ENCODE measurements around the gene DDX24. TPM values are rescaled to one million over a fixed set of nuclear protein-coding genes. Genes with fewer than 3 reads are reported as not detected.

The DDX24 gene
- total RNA-seq, 1 experiment from 2014 or later = 40.4 TPM

DNA sequence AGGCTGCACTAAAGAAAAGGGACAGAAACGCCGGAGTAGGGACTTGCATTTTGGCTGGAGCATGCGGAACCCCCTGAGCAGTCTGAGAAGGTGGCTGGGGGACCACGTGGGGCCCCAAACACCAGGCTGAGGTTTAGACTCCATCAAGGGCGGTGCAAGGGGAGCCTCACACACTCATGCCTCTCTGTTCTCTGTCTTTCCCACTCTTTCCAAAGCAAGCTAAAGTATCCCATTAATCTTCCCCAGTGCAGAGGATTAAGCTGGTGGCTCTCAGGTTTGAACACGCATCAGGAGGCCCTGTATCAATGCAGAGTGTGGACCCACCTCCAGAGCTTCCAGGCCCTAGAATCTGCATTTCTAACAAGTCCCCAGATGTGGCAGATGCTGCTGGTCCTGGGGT lies 70.4 kb downstream of the DDX24 start:
- Histone ChIP-seq H3K9me2 (ENCODE audit: insufficient read depth) (no peaks in the 10 kb centered on the region), H2AFZ (no peak overlapping the region), H3K36me3 (ENCODE audit: low read depth) (no peaks in the 10 kb centered on the region), H3K4me2 (no peak overlapping the region), H3K79me2 (ENCODE audit: low read depth) (no peaks in the 10 kb centered on the region), H3K27ac (no peak overlapping the region), H3K27me3 (ENCODE audit: insufficient read depth, low read depth) (no peaks in the 10 kb centered on the region), H3F3A (ENCODE audit: insufficient read depth, low read depth) (no peaks in the 10 kb centered on the region), H4K20me1 (ENCODE audit: insufficient read depth) (no peaks in the 10 kb centered on the region), H3K4me3 (no peak overlapping the region), H3K9me3 (ENCODE audit: insufficient read depth, low read depth) (no peaks in the 10 kb centered on the region), H3K4me1 (replicated peaks; ENCODE audit: insufficient read depth) (no peaks in the 10 kb centered on the region; the same call in 1 of the 2 replicates)
- intact Hi-C loops (cut with micrococcal nuclease; ENCODE audit: unreplicated experiment) = no loop called here
- TF ChIP-seq, protein P1, sequence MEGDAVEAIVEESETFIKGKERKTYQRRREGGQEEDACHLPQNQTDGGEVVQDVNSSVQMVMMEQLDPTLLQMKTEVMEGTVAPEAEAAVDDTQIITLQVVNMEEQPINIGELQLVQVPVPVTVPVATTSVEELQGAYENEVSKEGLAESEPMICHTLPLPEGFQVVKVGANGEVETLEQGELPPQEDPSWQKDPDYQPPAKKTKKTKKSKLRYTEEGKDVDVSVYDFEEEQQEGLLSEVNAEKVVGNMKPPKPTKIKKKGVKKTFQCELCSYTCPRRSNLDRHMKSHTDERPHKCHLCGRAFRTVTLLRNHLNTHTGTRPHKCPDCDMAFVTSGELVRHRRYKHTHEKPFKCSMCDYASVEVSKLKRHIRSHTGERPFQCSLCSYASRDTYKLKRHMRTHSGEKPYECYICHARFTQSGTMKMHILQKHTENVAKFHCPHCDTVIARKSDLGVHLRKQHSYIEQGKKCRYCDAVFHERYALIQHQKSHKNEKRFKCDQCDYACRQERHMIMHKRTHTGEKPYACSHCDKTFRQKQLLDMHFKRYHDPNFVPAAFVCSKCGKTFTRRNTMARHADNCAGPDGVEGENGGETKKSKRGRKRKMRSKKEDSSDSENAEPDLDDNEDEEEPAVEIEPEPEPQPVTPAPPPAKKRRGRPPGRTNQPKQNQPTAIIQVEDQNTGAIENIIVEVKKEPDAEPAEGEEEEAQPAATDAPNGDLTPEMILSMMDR (conservative IDR thresholded peaks at IDR 0.05) = no peak
- no peak for TF ChIP-seq EZH2 (IDR thresholded peaks at IDR 0.05; ENCODE audit: low read depth)
- ChIA-PET CTCF (no interaction called here), POLR2A (ENCODE audit: unreplicated experiment) (no interaction called here)
- no peak for DNase-seq
- no TSS peak for BruUV-seq (replicated peaks)

DNA sequence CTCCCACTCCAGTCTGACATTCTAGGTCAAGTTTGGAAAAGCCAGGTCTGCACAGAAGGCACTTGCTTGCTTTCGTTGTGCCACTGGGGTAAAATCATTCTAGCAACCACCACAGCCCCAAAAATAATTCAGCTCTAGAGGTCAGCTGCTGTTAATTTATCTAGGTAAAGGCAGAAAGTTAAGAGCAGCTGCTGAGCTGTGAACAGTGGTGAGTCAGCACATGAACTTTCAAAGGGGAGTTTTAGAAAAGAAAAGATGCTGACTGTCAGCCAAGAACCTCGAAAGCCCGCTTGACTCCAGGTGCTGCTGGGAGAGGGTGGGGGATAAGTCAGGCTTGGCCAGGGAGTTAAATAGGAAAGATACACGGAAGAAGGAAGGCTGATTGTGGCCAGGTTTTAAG lies 71.2 kb downstream of the DDX24 start:
- no peak overlapping the region for H3K4me2 ChIP-seq
- no peak for DNase-seq
- BruUV-seq (replicated peaks) = no TSS peak

DNA sequence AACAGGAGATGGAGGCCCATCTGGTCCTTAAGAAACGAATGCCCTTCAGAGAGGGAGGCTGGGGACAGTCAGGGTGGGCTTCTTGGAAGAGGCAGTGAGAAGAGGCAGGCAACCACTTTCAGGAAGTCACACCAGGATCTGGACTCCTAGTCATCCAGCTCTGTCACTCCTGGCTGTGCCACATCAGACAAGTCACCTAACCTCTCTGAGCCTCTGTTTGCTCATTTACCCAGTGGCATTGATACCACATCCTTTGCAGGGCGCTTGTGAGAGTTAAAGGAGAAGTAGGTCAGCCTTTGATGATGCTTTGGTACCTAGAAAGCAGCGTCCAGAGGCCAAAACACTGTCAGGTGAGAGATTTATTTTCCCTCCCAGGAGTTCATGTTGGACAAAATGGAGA lies 72.8 kb downstream of the DDX24 start:
- Histone ChIP-seq H3K4me2 (no peak overlapping the region), H3F3A (ENCODE audit: insufficient read depth, low read depth) (no peaks in the 10 kb centered on the region), H3K4me3 (no peak overlapping the region), H2AFZ (no peak overlapping the region), H4K20me1 (ENCODE audit: insufficient read depth) (no peaks in the 10 kb centered on the region), H3K4me1 (replicated peaks; ENCODE audit: insufficient read depth) (no peaks in the 10 kb centered on the region; the same call in 1 of the 2 replicates), H3K9me2 (ENCODE audit: insufficient read depth) (no peaks in the 10 kb centered on the region), H3K27me3 (ENCODE audit: insufficient read depth, low read depth) (no peaks in the 10 kb centered on the region), H3K36me3 (ENCODE audit: low read depth) (no peaks in the 10 kb centered on the region), H3K27ac (no peak overlapping the region), H3K9me3 (ENCODE audit: insufficient read depth, low read depth) (no peaks in the 10 kb centered on the region), H3K79me2 (ENCODE audit: low read depth) (no peaks in the 10 kb centered on the region)
- intact Hi-C loops (cut with micrococcal nuclease; ENCODE audit: unreplicated experiment) = no loop called here
- no peak for TF ChIP-seq EZH2 (IDR thresholded peaks at IDR 0.05; ENCODE audit: low read depth)
- TF ChIP-seq, protein P1 (conservative IDR thresholded peaks at IDR 0.05) = no peak
- POLR2A ChIA-PET (ENCODE audit: unreplicated experiment) = no interaction called here
- DNase-seq = no peak
- CTCF ChIA-PET = no interaction called here
- BruUV-seq (replicated peaks) = no TSS peak

More for the DNA sequence above, 71.2 kb downstream of the DDX24 start:
- Histone ChIP-seq H3K36me3 (ENCODE audit: low read depth) (no peaks in the 10 kb centered on the region), H3K27ac (no peak overlapping the region), H4K20me1 (ENCODE audit: insufficient read depth) (no peaks in the 10 kb centered on the region), H3K9me2 (ENCODE audit: insufficient read depth) (no peaks in the 10 kb centered on the region), H2AFZ (no peak overlapping the region), H3K79me2 (ENCODE audit: low read depth) (no peaks in the 10 kb centered on the region), H3K4me1 (replicated peaks; ENCODE audit: insufficient read depth) (no peaks in the 10 kb centered on the region; the same call in 1 of the 2 replicates), H3K27me3 (ENCODE audit: insufficient read depth, low read depth) (no peaks in the 10 kb centered on the region), H3F3A (ENCODE audit: insufficient read depth, low read depth) (no peaks in the 10 kb centered on the region), H3K4me3 (no peak overlapping the region), H3K9me3 (ENCODE audit: insufficient read depth, low read depth) (no peaks in the 10 kb centered on the region)
- ChIA-PET CTCF (no interaction called here), POLR2A (ENCODE audit: unreplicated experiment) (interaction anchor here (0.7 kb wide), 1 partner anchor 39 kb away, joined by 4 read pairs; no protein-coding TSS in a partner anchor)
- intact Hi-C loops (cut with micrococcal nuclease; ENCODE audit: unreplicated experiment) = no loop called here
- TF ChIP-seq, protein P1 (conservative IDR thresholded peaks at IDR 0.05) = no peak
- no peak for TF ChIP-seq EZH2 (IDR thresholded peaks at IDR 0.05; ENCODE audit: low read depth)
